H1 (cell line): ENCODE data around the gene ITGB1BP1. TPM values are rescaled to one million over a fixed set of nuclear protein-coding genes. Genes with fewer than 3 reads are reported as not detected.
A peak's percentile ranks its signal among the peaks of the same experiment; 100 is the strongest.

Experiments used
- CTCF ChIA-PET: fragments of 300-600 bp; sonication (Branson Sonifier 250); formaldehyde crosslinking; loops from one replicate; lab custom pipeline; 2021; ENCODE audit not compliant: partially characterized antibody; lab: Charles Lee
- POLR2A ChIA-PET: fragments of 300-600 bp; sonication (Branson Sonifier 250); formaldehyde crosslinking; loops from one replicate; lab custom pipeline; 2021; ENCODE audit warnings: inconsistent platforms; ENCODE audit not compliant: partially characterized antibody; lab: Charles Lee
- DNase-seq, 2 experiments: peaks; one replicate each; pipeline versions ENCODE4 v3.0.0 to v3.0.0-alpha.2; 2010 to 2022; ENCODE audit warnings: low spot score in 2 of 2, low read depth in 1 of 2, mixed read lengths in 1 of 2
- FAIRE-seq: peaks from 2 replicates; lab custom pipeline; 2011; peaks lifted over from hg19 to GRCh38; lab: Jason Lieb, UNC
- H2AFZ ChIP-seq: 2 replicates; pipeline ENCODE4 v1.8.1; 2012; ENCODE audit warnings: low read length, inconsistent platforms
- H2AK5ac ChIP-seq: 2 replicates; pipeline ENCODE4 v1.6.1; 2013; ENCODE audit warnings: low read depth, low read length
- H2BK120ac ChIP-seq: replicated peaks from 2 replicates; pipeline ENCODE3; 2013; ENCODE audit warnings: low read depth, low read length, inconsistent platforms
- H2BK12ac ChIP-seq: 2 replicates; pipeline ENCODE4 v1.6.1; 2013; ENCODE audit warnings: low read depth, low read length
- H2BK15ac ChIP-seq: 2 replicates; pipeline ENCODE4 v1.6.1; 2013; ENCODE audit warnings: low read length
- H2BK20ac ChIP-seq: 2 replicates; pipeline ENCODE4 v1.6.1; 2013; ENCODE audit warnings: low read length
- H2BK5ac ChIP-seq: 2 replicates; pipeline ENCODE4 v1.6.1; 2013; ENCODE audit warnings: low read depth, low read length
- H3K14ac ChIP-seq: 2 replicates; pipeline ENCODE4 v1.6.1; 2013; ENCODE audit warnings: inconsistent platforms; ENCODE audit not compliant: insufficient read length
- H3K18ac ChIP-seq: 2 replicates; pipeline ENCODE4 v1.6.1; 2013; ENCODE audit warnings: low read length; ENCODE audit errors: extremely low read depth
- H3K23ac ChIP-seq: 2 replicates; pipeline ENCODE4 v1.6.1; 2013; ENCODE audit warnings: inconsistent platforms; ENCODE audit not compliant: insufficient read length
- H3K23me2 ChIP-seq: 2 replicates; pipeline ENCODE4 v1.6.1; 2013; ENCODE audit warnings: low read depth, low read length
- H3K27ac ChIP-seq: 2 replicates; pipeline ENCODE4 v1.6.1; 2011; ENCODE audit warnings: low read depth, low read length, inconsistent platforms
- H3K27me3 ChIP-seq, 4 experiments: replicated peaks in 1 of 4; 1 replicate in 1 of 4; 2 replicates in 3 of 4; pipeline versions ENCODE4 v1.6.1 to v1.8.1; 2011 to 2013; ENCODE audit warnings: low read length in 3 of 4, mild to moderate bottlenecking in 3 of 4, inconsistent platforms in 2 of 4, mixed read lengths in 2 of 4, moderate library complexity in 1 of 4; ENCODE audit not compliant: control insufficient read depth in 3 of 4, insufficient read depth in 3 of 4; ENCODE audit errors: extremely low read depth in 1 of 4
- H3K36me3 ChIP-seq, 4 experiments: 2 replicates each; pipeline versions ENCODE4 v1.6.1 to v1.8.1; 2011 to 2013; ENCODE audit warnings: mild to moderate bottlenecking in 4 of 4, low read length in 3 of 4, moderate library complexity in 2 of 4, control low read depth in 1 of 4, inconsistent platforms in 1 of 4; ENCODE audit not compliant: insufficient read depth in 4 of 4, control insufficient read depth in 2 of 4
- H3K4ac ChIP-seq: replicated peaks from 2 replicates; pipeline ENCODE3; 2013; ENCODE audit warnings: low read length, low read depth, mixed read lengths, inconsistent platforms; ENCODE audit not compliant: insufficient read length
- H3K4me1 ChIP-seq, 4 experiments: replicated peaks in 1 of 4; 1 replicate in 1 of 4; 2 replicates in 3 of 4; pipeline versions ENCODE4 v1.6.1 to v1.8.1; 2011 to 2013; ENCODE audit warnings: low read length in 3 of 4, inconsistent platforms in 2 of 4, mixed read lengths in 1 of 4; ENCODE audit not compliant: insufficient read depth in 4 of 4, control insufficient read depth in 3 of 4
- H3K4me2 ChIP-seq, 2 experiments: 2 replicates each; pipeline versions ENCODE4 v1.6.1 to v1.8.1; 2011 to 2013; ENCODE audit warnings: low read depth in 2 of 2, low read length in 2 of 2, control low read depth in 1 of 2, inconsistent platforms in 1 of 2, mild to moderate bottlenecking in 1 of 2; ENCODE audit not compliant: insufficient read depth in 1 of 2
- H3K4me3 ChIP-seq, 4 experiments: fragments of 200-600, 300-600 bp in 1 of 4; sonication (generic), shearing (Covaris generic), sonication (Bioruptor Twin) in 1 of 4; 2 replicates each; pipeline versions ENCODE4 v1.5.1 to v1.8.1; 2011 to 2016; ENCODE audit warnings: low read length in 4 of 4, low read depth in 3 of 4, control low read depth in 2 of 4, inconsistent platforms in 2 of 4, mild to moderate bottlenecking in 2 of 4, mixed read lengths in 1 of 4, moderate library complexity in 1 of 4; ENCODE audit not compliant: insufficient read depth in 2 of 4; ENCODE audit errors: extremely low read depth in 1 of 4
- H3K56ac ChIP-seq: replicated peaks from 2 replicates; pipeline ENCODE3; 2013; ENCODE audit warnings: low read depth, mild to moderate bottlenecking, mixed read lengths, low read length, inconsistent platforms; ENCODE audit not compliant: insufficient read length
- H3K79me1 ChIP-seq: 2 replicates; pipeline ENCODE4 v1.6.1; 2013; ENCODE audit warnings: low read depth, low read length, control low read depth
- H3K79me2 ChIP-seq, 2 experiments: 2 replicates each; pipeline versions ENCODE4 v1.6.1 to v1.8.1; 2012 to 2013; ENCODE audit warnings: low read length in 2 of 2, mild to moderate bottlenecking in 2 of 2, inconsistent platforms in 1 of 2; ENCODE audit not compliant: insufficient read depth in 2 of 2, control insufficient read depth in 1 of 2
- H3K9ac ChIP-seq, 4 experiments: replicated peaks in 1 of 4; 1 replicate in 1 of 4; 2 replicates in 3 of 4; pipeline versions ENCODE4 v1.6.1 to v1.8.1; 2011 to 2013; ENCODE audit warnings: low read depth in 3 of 4, low read length in 3 of 4, control low read depth in 2 of 4, mild to moderate bottlenecking in 2 of 4, moderate library complexity in 2 of 4, inconsistent platforms in 1 of 4; ENCODE audit errors: extremely low read depth in 1 of 4
- H3K9me3 ChIP-seq, 2 experiments: 2 replicates each; pipeline versions ENCODE4 v1.6.1 to v1.8.1; 2012 to 2013; ENCODE audit warnings: mild to moderate bottlenecking in 2 of 2, moderate library complexity in 2 of 2, control low read depth in 1 of 2, inconsistent platforms in 1 of 2, low read depth in 1 of 2, low read length in 1 of 2, mixed read lengths in 1 of 2; ENCODE audit not compliant: insufficient read depth in 2 of 2
- H4K20me1 ChIP-seq, 2 experiments: replicated peaks in 1 of 2; 2 replicates each; pipeline versions ENCODE3 to v1.8.1; 2011 to 2013; ENCODE audit warnings: inconsistent platforms in 2 of 2, low read length in 2 of 2, mild to moderate bottlenecking in 1 of 2; ENCODE audit not compliant: insufficient read depth in 2 of 2, control insufficient read depth in 1 of 2
- H4K5ac ChIP-seq: 2 replicates; pipeline ENCODE4 v1.6.1; 2013; ENCODE audit warnings: low read length, low read depth, mixed read lengths, inconsistent platforms; ENCODE audit not compliant: insufficient read length
- H4K8ac ChIP-seq: 2 replicates; pipeline ENCODE4 v1.8.0; 2013; ENCODE audit warnings: mild to moderate bottlenecking, moderate library complexity, low read length, inconsistent platforms; ENCODE audit not compliant: insufficient read depth; ENCODE audit errors: extremely low read depth
- H4K91ac ChIP-seq: replicated peaks from 2 replicates; pipeline ENCODE3; 2013; ENCODE audit warnings: low read length, mixed read lengths, inconsistent platforms; ENCODE audit not compliant: insufficient read length
- CHD1 ChIP-seq: IDR thresholded peaks from 2 replicates; pipeline ENCODE4 v1.6.1; 2012; ENCODE audit warnings: low read depth, low read length, improper control_type of control experiment
- CTCF ChIP-seq, 3 experiments: IDR thresholded peaks; 1 replicate in 2 of 3; 2 replicates in 1 of 3; pipeline versions ENCODE4 v1.5.1 to v1.6.1; 2011; ENCODE audit warnings: low read length in 3 of 3, mild to moderate bottlenecking in 3 of 3, inconsistent platforms in 2 of 3, low read depth in 1 of 3, moderate library complexity in 1 of 3; ENCODE audit not compliant: insufficient read depth in 1 of 3; ENCODE audit errors: control extremely low read depth in 1 of 3
- RAD21 ChIP-seq, 2 experiments: IDR thresholded peaks in 1 of 2; conservative IDR thresholded peaks in 1 of 2; 2 replicates each; pipeline ENCODE4 v1.6.1; 2011; ENCODE audit warnings: low read depth in 2 of 2, low read length in 2 of 2, improper control_type of control experiment in 1 of 2, inconsistent platforms in 1 of 2, mild to moderate bottlenecking in 1 of 2, moderate library complexity in 1 of 2
- WGBS, 2 experiments: shearing (Covaris generic) in 1 of 2; methylation state at CpG; one replicate each; pipeline versions ENCODE4 v1.1.6 to v1.1.7; 2013 to 2015; ENCODE audit warnings: low lambda C conversion rate in 2 of 2, mixed read lengths in 2 of 2, inconsistent platforms in 1 of 2, low coverage in 1 of 2, missing lambda C conversion rate in 1 of 2; ENCODE audit not compliant: insufficient replicate concordance in 2 of 2, insufficient coverage in 1 of 2, insufficient read length in 1 of 2; ENCODE audit errors: extremely low coverage in 1 of 2, missing lambda C conversion rate in 1 of 2; 5-methylcytosine and 5-hydroxymethylcytosine counted together
- polyA plus RNA-seq, 7 experiments: library from polyadenylated mRNA; depleted of rRNA in 3 of 7; stranded (reverse) in 5 of 7; unstranded in 2 of 7; fragments of >200 nt in 5 of 7; fragments of 200-250 nt in 2 of 7; gene quantifications; 1 replicate in 5 of 7; 2 replicates in 1 of 7; 4 replicates in 1 of 7; pipeline versions ENCODE4 v1.2.1 to v1.2.3, GENCODE V29; 2011 to 2013; ENCODE audit warnings: missing spikeins in 2 of 7, mixed read lengths in 2 of 7
- total RNA-seq: library from RNA; stranded (reverse); fragmentation: NEBNext Ultra II Directional; extraction: Animal tissue kit (Norgen Biotek cat#: 25700); gene quantifications from 2 replicates; pipeline ENCODE4 v1.2.1, GENCODE V29; 2021

Gene ITGB1BP1
- total and polyA plus RNA-seq, 2 of the 8 experiments (the other 6 are each of a cell fraction or from before 2014, with no cell fraction given), result 16.1 to 45.4 TPM

DNA sequence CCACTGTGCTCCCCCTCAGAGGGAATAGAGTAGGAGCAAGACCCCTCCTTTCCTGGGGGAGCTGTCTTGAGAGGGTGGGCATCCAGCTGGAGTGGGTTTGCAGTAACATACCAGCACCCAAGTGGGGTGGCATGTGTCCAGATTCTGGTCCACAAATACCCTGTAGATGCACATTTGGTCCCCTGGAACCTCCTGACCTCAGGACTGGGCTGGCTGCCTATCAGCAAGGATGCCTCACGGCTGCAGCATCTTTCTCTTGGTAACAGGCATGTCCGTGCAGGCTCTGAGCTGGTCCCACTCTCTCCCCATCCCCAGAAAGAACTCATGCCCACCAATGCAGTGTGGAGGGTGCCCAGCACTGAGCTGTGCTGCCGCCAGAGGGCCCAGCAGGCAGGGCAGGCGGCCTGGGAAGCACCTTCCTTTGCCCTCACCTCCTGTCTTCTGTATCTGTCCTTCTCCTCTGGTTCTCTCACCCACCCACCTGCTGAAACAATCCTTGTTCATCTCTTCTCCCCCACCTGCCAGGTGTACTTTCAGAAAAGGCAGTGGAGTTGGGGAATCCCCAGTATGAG, 47.4 kb downstream of the ITGB1BP1 start:
- no peak overlapping the region for H4K5ac ChIP-seq
- H3K9ac ChIP-seq, result no peak overlapping the region
- H3K79me2 ChIP-seq, result no peaks in the 10 kb centered on the region
- H4K8ac ChIP-seq, result no peak overlapping the region
- no peak overlapping the region for H3K4me2 ChIP-seq
- no peak overlapping the region for H4K91ac ChIP-seq
- no peak overlapping the region for H3K27ac ChIP-seq
- no peak overlapping the region for H2BK15ac ChIP-seq
- H2BK120ac ChIP-seq, result no peak overlapping the region
- no peaks in the 10 kb centered on the region for H4K20me1 ChIP-seq
- no peak overlapping the region for H2BK5ac ChIP-seq
- no peak overlapping the region for H3K18ac ChIP-seq
- no peaks in the 10 kb centered on the region for H3K9me3 ChIP-seq
- no peak overlapping the region for H2AFZ ChIP-seq
- TF ChIP-seq CTCF (IDR thresholded peaks at IDR 0.05; ENCODE audit: control extremely low read depth in 1 of 3, insufficient read depth in 1 of 3, low read depth in 1 of 3, low read length in 3 of 3) (peak in 2 of 3 experiments; percentile 26 to 42; a peak in 2 of 4 replicates), CHD1 (no peak), RAD21 (IDR thresholded peaks at IDR 0.05 in 1 of 2, conservative IDR thresholded peaks at IDR 0.05 in 1 of 2; ENCODE audit: low read depth in 2 of 2, low read length in 2 of 2) (0 out of 4 replicates have a peak, but pooled peaks have one; percentile 9 to 10)
- no peaks in the 10 kb centered on the region for H3K27me3 ChIP-seq
- 82% methylated on average over 4 of the region's 4 CpGs; no CpG with 5 or more reads in 1 of the 2 experiments for WGBS, 2 experiments
- no peak overlapping the region for H2AK5ac ChIP-seq
- no peak overlapping the region for H3K4me3 ChIP-seq
- H2BK12ac ChIP-seq, result no peak overlapping the region
- DNase-seq, result no peak
- no peak for FAIRE-seq
- H3K79me1 ChIP-seq, result no peaks in the 10 kb centered on the region
- H2BK20ac ChIP-seq, result no peak overlapping the region
- CTCF ChIA-PET, result interaction anchor here (0.9 to 12.1 kb wide), 6 partner anchors 9 to 234 kb away, joined by 3 to 106 read pairs (median 4); no protein-coding TSS in a partner anchor
- H3K4me1 ChIP-seq, result peaks cover 0 to 9% (median 4%) of the 10 kb centered on the region in 4 experiments; a peak in 4 of 7 replicates
- H3K23ac ChIP-seq, result no peak overlapping the region
- no peak overlapping the region for H3K14ac ChIP-seq
- POLR2A ChIA-PET, result no interaction called here
- H3K4ac ChIP-seq, result no peak overlapping the region
- H3K56ac ChIP-seq, result no peak overlapping the region
- H3K23me2 ChIP-seq, result no peaks in the 10 kb centered on the region
- 0 out of 8 replicates have a peak, but pooled peaks cover 0 to 6% (median 0%) of the 10 kb centered on the region in 4 experiments for H3K36me3 ChIP-seq
